ENCODE data around the gene ASB18. TPM values are rescaled to one million over a fixed set of nuclear protein-coding genes. Genes with fewer than 3 reads are reported as not detected.

Gene ASB18
- total and polyA plus RNA-seq, 10 of the 15 experiments (the other 5 are each of a cell fraction or from before 2014, with no cell fraction given) = not detected

DNA sequence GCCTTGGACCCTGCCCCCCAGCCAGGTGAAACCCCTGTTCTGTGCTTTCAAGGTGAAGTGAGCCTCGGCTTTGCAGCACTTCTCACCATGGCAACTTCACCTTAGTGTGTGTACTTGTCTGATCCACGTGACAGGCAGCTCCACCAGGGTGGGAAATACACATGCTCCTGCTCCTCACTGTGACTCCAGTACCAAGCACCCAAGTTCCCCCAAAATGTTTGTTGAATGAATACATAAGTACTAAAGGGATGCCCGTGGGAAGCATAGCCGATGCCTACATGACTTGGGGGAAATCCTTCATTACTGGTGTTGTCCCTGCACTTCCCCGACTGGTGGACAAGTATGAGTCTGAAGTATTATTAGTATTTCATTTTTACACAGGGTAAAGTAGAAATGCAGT is 54.2 kb downstream of the ASB18 start:
- Histone ChIP-seq H4K20me1 (ENCODE audit: control insufficient read depth, insufficient read depth) (no peaks in the 10 kb centered on the region), H3K4me3 (no peak overlapping the region), H3K27ac (ENCODE audit: control insufficient read depth, insufficient read depth) (no peak overlapping the region), H2AFZ (ENCODE audit: control insufficient read depth, low read depth, low read length) (no peak overlapping the region), H3K79me2 (ENCODE audit: control insufficient read depth, insufficient read depth, low read length) (no peaks in the 10 kb centered on the region), H3K9me3 (replicated peaks; ENCODE audit: control insufficient read depth, insufficient read depth, low read length) (no peaks in the 10 kb centered on the region), H3K9ac (ENCODE audit: control insufficient read depth, insufficient read depth, low read length) (no peak overlapping the region), H3K4me2 (ENCODE audit: control insufficient read depth, insufficient read depth) (no peak overlapping the region), H3K27me3 (replicated peaks in 1 of 2; ENCODE audit: control insufficient read depth in 2 of 2, insufficient read depth in 2 of 2, low read length in 1 of 2) (peaks cover 0 to 2% of the 10 kb centered on the region in 2 experiments; a peak in 2 of 4 replicates), H3K36me3 (ENCODE audit: control insufficient read depth in 2 of 2, insufficient read depth in 2 of 2, low read length in 1 of 2) (no peaks in the 10 kb centered on the region), H3K4me1 (ENCODE audit: control insufficient read depth, insufficient read depth, low read length) (no peaks in the 10 kb centered on the region)
- in situ Hi-C loops (cut with MboI) (no loop called here), intact Hi-C loops (cut with micrococcal nuclease; ENCODE audit: unreplicated experiment) (no loop called here)
- DNase-seq (ENCODE audit: low read depth, low spot score) = no peak
- ChIA-PET RAD21 (ENCODE audit: unreplicated experiment) (no interaction called here), SMC1A (ENCODE audit: uncharacterized antibody, unreplicated experiment) (no interaction called here), POLR2A (no interaction called here), CTCF (no interaction called here)
- BruUV-seq (replicated peaks) = no TSS peak
- no peak for ATAC-seq
- 4% methylated on average over 5 of the region's 5 CpGs for WGBS (ENCODE audit: insufficient coverage, insufficient replicate concordance, low lambda C conversion rate, missing lambda C conversion rate)
- no peak for FAIRE-seq
- TF ChIP-seq, protein P1, sequence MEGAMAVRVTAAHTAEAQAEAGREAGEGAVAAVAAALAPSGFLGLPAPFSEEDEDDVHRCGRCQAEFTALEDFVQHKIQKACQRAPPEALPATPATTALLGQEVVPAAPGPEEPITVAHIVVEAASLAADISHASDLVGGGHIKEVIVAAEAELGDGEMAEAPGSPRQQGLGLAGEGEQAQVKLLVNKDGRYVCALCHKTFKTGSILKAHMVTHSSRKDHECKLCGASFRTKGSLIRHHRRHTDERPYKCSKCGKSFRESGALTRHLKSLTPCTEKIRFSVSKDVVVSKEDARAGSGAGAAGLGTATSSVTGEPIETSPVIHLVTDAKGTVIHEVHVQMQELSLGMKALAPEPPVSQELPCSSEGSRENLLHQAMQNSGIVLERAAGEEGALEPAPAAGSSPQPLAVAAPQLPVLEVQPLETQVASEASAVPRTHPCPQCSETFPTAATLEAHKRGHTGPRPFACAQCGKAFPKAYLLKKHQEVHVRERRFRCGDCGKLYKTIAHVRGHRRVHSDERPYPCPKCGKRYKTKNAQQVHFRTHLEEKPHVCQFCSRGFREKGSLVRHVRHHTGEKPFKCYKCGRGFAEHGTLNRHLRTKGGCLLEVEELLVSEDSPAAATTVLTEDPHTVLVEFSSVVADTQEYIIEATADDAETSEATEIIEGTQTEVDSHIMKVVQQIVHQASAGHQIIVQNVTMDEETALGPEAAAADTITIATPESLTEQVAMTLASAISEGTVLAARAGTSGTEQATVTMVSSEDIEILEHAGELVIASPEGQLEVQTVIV (IDR thresholded peaks at IDR 0.05; ENCODE audit: borderline replicate concordance, partially characterized antibody) = no peak
- TF ChIP-seq RBBP5 (conservative IDR thresholded peaks at IDR 0.05) (no peak), CEBPB (IDR thresholded peaks at IDR 0.05; ENCODE audit: borderline replicate concordance in 1 of 2, low read depth in 2 of 2, low read length in 2 of 2) (no peak)

DNA sequence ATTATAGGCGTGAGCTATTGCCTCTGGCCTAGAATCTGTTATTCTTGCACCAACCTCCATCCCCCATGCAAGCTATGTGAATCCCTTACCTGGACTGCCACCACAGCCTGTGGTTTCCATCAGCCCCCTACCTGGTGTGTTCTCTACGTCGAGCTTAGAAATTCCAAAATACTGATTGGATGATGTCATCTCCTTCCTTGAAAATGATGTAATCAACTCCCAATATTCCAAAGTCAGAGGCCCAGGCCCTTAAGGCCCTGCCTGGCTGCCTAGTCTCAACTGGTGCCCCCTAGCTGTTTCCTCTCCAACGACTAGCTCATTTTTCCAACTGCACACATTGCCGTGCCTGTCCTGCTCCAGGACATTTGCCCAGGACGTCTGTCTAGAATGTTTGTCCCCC is 54.7 kb downstream of the ASB18 start:
- Histone ChIP-seq H3K36me3 (ENCODE audit: control insufficient read depth in 2 of 2, insufficient read depth in 2 of 2, low read length in 1 of 2) (no peaks in the 10 kb centered on the region), H3K27me3 (replicated peaks in 1 of 2; ENCODE audit: control insufficient read depth in 2 of 2, insufficient read depth in 2 of 2, low read length in 1 of 2) (peaks cover 0 to 2% of the 10 kb centered on the region in 2 experiments; a peak in 2 of 4 replicates), H4K20me1 (ENCODE audit: control insufficient read depth, insufficient read depth) (no peaks in the 10 kb centered on the region), H3K79me2 (ENCODE audit: control insufficient read depth, insufficient read depth, low read length) (no peaks in the 10 kb centered on the region), H3K9ac (ENCODE audit: control insufficient read depth, insufficient read depth, low read length) (no peak overlapping the region), H3K4me1 (ENCODE audit: control insufficient read depth, insufficient read depth, low read length) (no peaks in the 10 kb centered on the region), H3K4me3 (no peak overlapping the region), H3K27ac (ENCODE audit: control insufficient read depth, insufficient read depth) (no peak overlapping the region), H2AFZ (ENCODE audit: control insufficient read depth, low read depth, low read length) (no peak overlapping the region), H3K4me2 (ENCODE audit: control insufficient read depth, insufficient read depth) (no peak overlapping the region), H3K9me3 (replicated peaks; ENCODE audit: control insufficient read depth, insufficient read depth, low read length) (no peaks in the 10 kb centered on the region)
- WGBS (ENCODE audit: insufficient coverage, insufficient replicate concordance, low lambda C conversion rate, missing lambda C conversion rate) = 23% methylated on average over 6 of the region's 6 CpGs
- SMC1A ChIA-PET (ENCODE audit: uncharacterized antibody, unreplicated experiment) = interaction anchor here (0.8 kb wide), 1 partner anchor 444 kb away, joined by 3 read pairs; no protein-coding TSS in a partner anchor
- RAD21 ChIA-PET (ENCODE audit: unreplicated experiment) = no interaction called here
- in situ Hi-C loops (cut with MboI) = no loop called here
- POLR2A ChIA-PET = no interaction called here
- FAIRE-seq = no peak
- CTCF ChIA-PET = no interaction called here
- no peak for DNase-seq (ENCODE audit: low read depth, low spot score)
- ATAC-seq = no peak
- intact Hi-C loops (cut with micrococcal nuclease; ENCODE audit: unreplicated experiment) = no loop called here
- no TSS peak for BruUV-seq (replicated peaks)
- no peak for TF ChIP-seq YY1 (IDR thresholded peaks at IDR 0.05; ENCODE audit: low read depth, low read length)
- no peak for TF ChIP-seq ZNF384 (IDR thresholded peaks at IDR 0.05; ENCODE audit: borderline replicate concordance, low read depth, low read length)
- TF ChIP-seq, protein P1 (IDR thresholded peaks at IDR 0.05; ENCODE audit: borderline replicate concordance, partially characterized antibody) = no peak
- TF ChIP-seq NR2F1 (conservative IDR thresholded peaks at IDR 0.05) = no peak
- no peak for TF ChIP-seq LARP7 (IDR thresholded peaks at IDR 0.05)
- no peak for TF ChIP-seq MYC (IDR thresholded peaks at IDR 0.05; ENCODE audit: insufficient read depth, insufficient read length, insufficient replicate concordance, low read length, severe bottlenecking)
- no peak for TF ChIP-seq HDGF (IDR thresholded peaks at IDR 0.05)
- TF ChIP-seq JUNB (IDR thresholded peaks at IDR 0.05) = no peak

Data from GM12878 (cell line).